K562 (cell line): ENCODE data around the gene KIF9. TPM values are rescaled to one million over a fixed set of nuclear protein-coding genes. Genes with fewer than 3 reads are reported as not detected.

Experiments used
- ATAC-seq: fragments of 200-7000 bp; cut with Tn5 transposase; 3 replicates; pipeline ENCODE4 v1.9.1; 2020; ENCODE audit warnings: moderate library complexity
- BruUV-seq: library from RNA; stranded (reverse); fragments of 400-500 nt; replicated peaks from 2 replicates; lab custom pipeline; 2021; lab: Mats Ljungman, UMichigan
- CTCF ChIA-PET: fragments of 300-600 bp; formaldehyde crosslinking; extraction: SDS; loops from one replicate; lab custom pipeline; 2021; ENCODE audit warnings: low intra/inter-chr PET ratio; lab: Yijun Ruan, JAX
- POLR2A ChIA-PET: fragments of 300-600, 350-650 bp; sonication (Branson Sonifier 250); formaldehyde crosslinking; extraction: SDS; loops from one replicate; lab custom pipeline; 2021; ENCODE audit warnings: antibody characterized with exemption, inconsistent platforms; lab: Yijun Ruan, JAX
- DNase-seq, 4 experiments: peaks; one replicate each; pipeline versions ENCODE4 v3.0.0 to v3.0.0-alpha.2; 2011 to 2018; ENCODE audit warnings: low spot score in 3 of 4, mixed read lengths in 3 of 4; ENCODE audit errors: extremely low read depth in 1 of 4
- FAIRE-seq: peaks from 2 replicates; lab custom pipeline; 2011; peaks lifted over from hg19 to GRCh38; lab: Jason Lieb, UNC
- H2AFZ ChIP-seq: 2 replicates; pipeline ENCODE4 v1.6.0; 2011; ENCODE audit warnings: low read depth, low read length, control low read depth, inconsistent platforms
- H3K27ac ChIP-seq: fragments of 200-600 bp; 3 replicates; pipeline ENCODE4 v1.8.0; 2011; ENCODE audit warnings: low read depth, mild to moderate bottlenecking, control low read depth, inconsistent platforms, low read length, moderate library complexity, mixed read lengths; ENCODE audit errors: extremely low read depth
- H3K27me3 ChIP-seq, 2 experiments: fragments of 300-600 bp in 1 of 2; 2 replicates in 1 of 2; 3 replicates in 1 of 2; pipeline versions ENCODE4 v1.6.0 to v1.8.0; 2011; ENCODE audit warnings: inconsistent platforms in 2 of 2, low read length in 2 of 2, mild to moderate bottlenecking in 1 of 2, mixed read lengths in 1 of 2, moderate library complexity in 1 of 2; ENCODE audit not compliant: control insufficient read depth in 2 of 2, insufficient read depth in 2 of 2
- H3K36me3 ChIP-seq: fragments of 300-600 bp; 3 replicates; pipeline ENCODE4 v1.8.0; 2011; ENCODE audit warnings: mild to moderate bottlenecking, low read length, inconsistent platforms; ENCODE audit not compliant: control insufficient read depth, insufficient read depth
- H3K4me1 ChIP-seq, 2 experiments: fragments of 200-600 bp in 1 of 2; replicated peaks in 1 of 2; 2 replicates in 1 of 2; 3 replicates in 1 of 2; pipeline versions ENCODE4 v1.5.1 to v1.8.0; 2011; ENCODE audit warnings: inconsistent platforms in 2 of 2, low read length in 2 of 2, mild to moderate bottlenecking in 1 of 2, mixed read lengths in 1 of 2, moderate library complexity in 1 of 2; ENCODE audit not compliant: control insufficient read depth in 2 of 2, insufficient read depth in 2 of 2
- H3K4me2 ChIP-seq: 2 replicates; pipeline ENCODE4 v1.6.1; 2011; ENCODE audit warnings: low read length, control low read depth, inconsistent platforms, mixed read lengths; ENCODE audit not compliant: insufficient read depth
- H3K4me3 ChIP-seq: fragments of 200-600 bp; sonication (generic), shearing (Covaris generic); 2 replicates; pipeline ENCODE4 v1.5.1; 2016; ENCODE audit warnings: control low read depth, inconsistent platforms
- H3K79me2 ChIP-seq: fragments of 200-600 bp; 3 replicates; pipeline ENCODE4 v1.8.0; 2011; ENCODE audit warnings: low read length, inconsistent platforms; ENCODE audit not compliant: control insufficient read depth, insufficient read depth
- H3K9ac ChIP-seq, 2 experiments: 2 replicates each; pipeline versions ENCODE4 v1.6.0 to v1.6.1; 2011; ENCODE audit warnings: low read depth in 2 of 2, low read length in 2 of 2, control low read depth in 1 of 2, inconsistent platforms in 1 of 2, mild to moderate bottlenecking in 1 of 2, mixed read lengths in 1 of 2; ENCODE audit not compliant: insufficient read depth in 1 of 2
- H3K9me1 ChIP-seq: one replicate; pipeline ENCODE4 v1.6.0; 2011; ENCODE audit warnings: inconsistent platforms, mild to moderate bottlenecking, low read length, moderate library complexity; ENCODE audit not compliant: control insufficient read depth, insufficient read depth
- H3K9me3 ChIP-seq: replicated peaks from 2 replicates; pipeline ENCODE4 v1.5.1; 2011; ENCODE audit warnings: low read depth, low read length, inconsistent platforms; ENCODE audit not compliant: control insufficient read depth, insufficient read depth
- H4K20me1 ChIP-seq: replicated peaks from 2 replicates; pipeline ENCODE4 v1.6.1; 2011; ENCODE audit warnings: low read length, inconsistent platforms, mixed read lengths; ENCODE audit not compliant: control insufficient read depth, insufficient read depth
- BRD4 ChIP-seq: fragments of 200-600 bp; sonication (generic); IDR thresholded peaks from 2 replicates; pipeline ENCODE4 v1.6.1; 2017; ENCODE audit warnings: inconsistent platforms
- E2F6 ChIP-seq, 2 experiments: IDR thresholded peaks; 2 replicates each; pipeline ENCODE4 v1.6.1; 2011; ENCODE audit warnings: borderline replicate concordance in 1 of 2, control low read depth in 1 of 2, low read depth in 1 of 2, low read length in 1 of 2, mild to moderate bottlenecking in 1 of 2, mixed read lengths in 1 of 2, moderate library complexity in 1 of 2; ENCODE audit not compliant: insufficient read depth in 1 of 2, insufficient read length in 1 of 2, poor library complexity in 1 of 2, severe bottlenecking in 1 of 2; ENCODE audit errors: extremely low read depth in 1 of 2
- FOXK2 ChIP-seq, 2 experiments: fragments of 450-650 bp; IDR thresholded peaks in 1 of 2; conservative IDR thresholded peaks in 1 of 2; 2 replicates each; pipeline ENCODE4 v1.6.1; 2016; ENCODE audit warnings: low read depth in 2 of 2, mild to moderate bottlenecking in 1 of 2
- HMGXB4 ChIP-seq: sonication (generic); formaldehyde crosslinking; IDR thresholded peaks from 2 replicates; pipeline ENCODE4 v1.8.1; 2023; ENCODE audit warnings: mild to moderate bottlenecking, missing genetic modification reagents
- JUND ChIP-seq, 2 experiments: IDR thresholded peaks; 2 replicates in 1 of 2; 3 replicates in 1 of 2; pipeline ENCODE4 v1.6.1; 2011; ENCODE audit warnings: borderline replicate concordance in 2 of 2, low read depth in 2 of 2, low read length in 2 of 2, improper control_type of control experiment in 1 of 2, missing biosample characterization in 1 of 2, missing genetic modification characterization in 1 of 2, missing genetic modification reagents in 1 of 2
- MAFK ChIP-seq: IDR thresholded peaks from 2 replicates; pipeline ENCODE4 v1.6.1; 2011; ENCODE audit warnings: low read length, improper control_type of control experiment
- NR2F6 ChIP-seq: fragments of 450-650 bp; formaldehyde crosslinking; IDR thresholded peaks from 2 replicates; pipeline ENCODE4 v1.4.0; 2020; ENCODE audit warnings: mild to moderate bottlenecking
- TAF7 ChIP-seq: fragments of 450-650 bp; IDR thresholded peaks from 2 replicates; pipeline ENCODE4 v1.6.1; 2016; ENCODE audit warnings: missing genetic modification characterization, missing compliant biosample characterization
- TAL1 ChIP-seq: fragments of 450-650 bp; IDR thresholded peaks from 2 replicates; pipeline ENCODE4 v1.6.1; 2016; ENCODE audit warnings: mild to moderate bottlenecking
- TCF3 ChIP-seq: sonication (generic); formaldehyde crosslinking; IDR thresholded peaks from 2 replicates; pipeline ENCODE4 v1.4.0; 2020; ENCODE audit warnings: mild to moderate bottlenecking, missing genetic modification reagents
- TCF7 ChIP-seq: sonication (generic); IDR thresholded peaks from 2 replicates; pipeline ENCODE4 v1.6.1; 2016; ENCODE audit warnings: antibody characterized with exemption, borderline replicate concordance
- TGIF2 ChIP-seq: sonication (generic); formaldehyde crosslinking; IDR thresholded peaks from 2 replicates; pipeline ENCODE4 v1.8.1; 2022; ENCODE audit warnings: mild to moderate bottlenecking, missing genetic modification reagents, moderate library complexity
- WHSC1 ChIP-seq: IDR thresholded peaks from one replicate; pipeline ENCODE4 v1.6.1; 2012; ENCODE audit warnings: low read length, control low read depth, inconsistent platforms
- ZNF134 ChIP-seq: fragments of 250-450 bp; sonication (Bioruptor Pico); conservative IDR thresholded peaks from 2 replicates; pipeline ENCODE4 v1.4.0; 2020
- ZNF316 ChIP-seq: fragments of 450-650 bp; IDR thresholded peaks from 2 replicates; pipeline ENCODE4 v1.6.1; 2016
- WGBS: fragments of 100-300 bp; shearing (Covaris generic); methylation state at CpG from one replicate; pipeline ENCODE4 v1.1.6; 2016; ENCODE audit warnings: low coverage, mixed read lengths; ENCODE audit not compliant: insufficient coverage; ENCODE audit errors: missing lambda C conversion rate; 5-methylcytosine and 5-hydroxymethylcytosine counted together
- in situ Hi-C: fragments of 300-500 bp; cut with MboI; formaldehyde crosslinking; loops from 4 replicates; pipeline ENCODE4 v1.15.0; 2018; ENCODE audit warnings: inconsistent platforms, mixed read lengths
- intact Hi-C: fragments of 100-400 bp; cut with micrococcal nuclease; formaldehyde crosslinking; loops from 2 replicates; pipeline ENCODE4 v1.14.2; 2022
- polyA plus RNA-seq, 8 experiments: library from polyadenylated mRNA; depleted of rRNA in 4 of 8; stranded (reverse) in 5 of 8; unstranded in 3 of 8; fragments of >200 nt; fragmentation: Nextera tagmentation in 2 of 8; fragmentation: Illumina TruSeq in 1 of 8; extraction: Ambion mirVana in 2 of 8; extraction: Trizol in 1 of 8; gene quantifications; 2 replicates each; pipeline versions ENCODE4 v1.2.1 to v1.2.3, GENCODE V29; 2011 to 2014; ENCODE audit warnings: inconsistent platforms in 1 of 8, missing spikeins in 1 of 8
- total RNA-seq, 7 experiments: library from RNA; depleted of rRNA in 6 of 7; stranded (reverse); fragments of >200 nt in 6 of 7; fragmentation: Illumina TruSeq in 2 of 7; extraction: Trizol in 2 of 7; gene quantifications; 2 replicates each; pipeline versions ENCODE4 v1.2.1 to v1.2.3, GENCODE V29; 2011 to 2021; ENCODE audit warnings: low replicate concordance in 1 of 7
- TF ChIP-seq, protein P1 (sequence below): sonication (generic); IDR thresholded peaks from 2 replicates; pipeline ENCODE4 v1.6.1; 2016

KIF9 gene
- total and polyA plus RNA-seq, 9 of the 15 experiments (the other 6 are each of a cell fraction or from before 2014, with no cell fraction given), result 16.9 to 56.9 (median 25.0) TPM

GRCh38 chr3:47323431-47324277 lies 41.1 kb upstream of the KIF9 start (continued):
- TF ChIP-seq, protein P1, sequence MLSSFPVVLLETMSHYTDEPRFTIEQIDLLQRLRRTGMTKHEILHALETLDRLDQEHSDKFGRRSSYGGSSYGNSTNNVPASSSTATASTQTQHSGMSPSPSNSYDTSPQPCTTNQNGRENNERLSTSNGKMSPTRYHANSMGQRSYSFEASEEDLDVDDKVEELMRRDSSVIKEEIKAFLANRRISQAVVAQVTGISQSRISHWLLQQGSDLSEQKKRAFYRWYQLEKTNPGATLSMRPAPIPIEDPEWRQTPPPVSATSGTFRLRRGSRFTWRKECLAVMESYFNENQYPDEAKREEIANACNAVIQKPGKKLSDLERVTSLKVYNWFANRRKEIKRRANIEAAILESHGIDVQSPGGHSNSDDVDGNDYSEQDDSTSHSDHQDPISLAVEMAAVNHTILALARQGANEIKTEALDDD, result peak; percentile 57
- TF ChIP-seq WHSC1 (no peak), TCF7 (no peak), E2F6 (IDR thresholded peaks at IDR 0.05; ENCODE audit: borderline replicate concordance in 1 of 2, extremely low read depth in 1 of 2, insufficient read depth in 1 of 2, insufficient read length in 1 of 2, low read depth in 1 of 2, low read length in 1 of 2, poor library complexity in 1 of 2, severe bottlenecking in 1 of 2) (no peak), NR2F6 (no peak), MAFK (no peak)

DNA sequence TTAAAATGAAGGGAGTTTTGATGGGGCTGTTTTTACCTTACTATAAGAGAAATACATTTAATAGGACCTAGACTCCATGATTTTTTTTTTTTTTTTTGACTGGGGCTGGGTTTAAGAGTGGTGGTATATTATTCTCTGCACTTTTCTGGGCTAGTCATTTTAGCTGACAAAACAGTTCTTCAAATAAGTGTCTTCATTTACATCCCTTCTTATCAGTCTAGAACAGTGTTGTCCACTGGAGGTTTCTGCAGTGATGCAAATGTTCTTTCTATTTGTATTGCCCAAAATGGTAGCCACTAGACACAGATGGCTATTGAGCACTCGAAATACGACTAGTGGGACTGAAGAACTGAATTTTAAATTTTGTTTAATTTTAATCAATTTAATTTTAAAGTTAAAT lies 37.4 kb upstream of the KIF9 start:
- Histone ChIP-seq H3K27me3 (no peaks in the 10 kb centered on the region), H3K9me3 (no peaks in the 10 kb centered on the region), H3K4me1 (peaks cover 6 to 32% of the 10 kb centered on the region in 2 experiments; a peak in 3 of 5 replicates), H3K4me3 (no peak overlapping the region), H3K36me3 (peaks cover 59% of the 10 kb centered on the region), H2AFZ (no peak overlapping the region), H3K9me1 (peaks cover 4% of the 10 kb centered on the region), H3K9ac (no peak overlapping the region), H3K4me2 (no peak overlapping the region), H3K27ac (no peak overlapping the region), H4K20me1 (peaks cover 6% of the 10 kb centered on the region; the same call in 1 of the 2 replicates), H3K79me2 (peaks cover 23% of the 10 kb centered on the region; the same call in 2 of the 3 replicates)
- WGBS, result 32% methylated on average over 2 of the region's 2 CpGs
- ATAC-seq (no peak), DNase-seq (peak in 2 of 4 experiments; percentile 34 to 46), FAIRE-seq (no peak)
- ChIA-PET CTCF (interaction anchor here (0.6 kb wide), 1 partner anchor 198 kb away, joined by 3 read pairs; no protein-coding TSS in a partner anchor), POLR2A (interaction anchor here (0.7 to 1.7 kb wide), 3 partner anchors 26 to 148 kb away, joined by 3 to 4 read pairs (median 3); no protein-coding TSS in a partner anchor)
- in situ Hi-C loops, result loop anchor here (5.0 kb wide), 2 partner anchors 38 to 68 kb away; partner anchors contain the start of genes KIF9 and KLHL18
- intact Hi-C loops, result loop anchor here (10.0 kb wide), 1 partner anchor 305 kb away; no protein-coding TSS in a partner anchor
- no TSS peak for BruUV-seq
- TF ChIP-seq HMGXB4, result no peak
- peak; percentile 54 for TF ChIP-seq TCF3 (CRISPR knock-in tag)
- TF ChIP-seq JUND (IDR thresholded peaks at IDR 0.05; ENCODE audit: borderline replicate concordance, low read depth, low read length), result no peak
- 0 out of 3 replicates have a peak, but pooled peaks have one; percentile 22 for TF ChIP-seq JUND (tag; IDR thresholded peaks at IDR 0.05; ENCODE audit: borderline replicate concordance, low read depth, low read length)
- TF ChIP-seq TAL1, result peak; percentile 33; the same call in 1 of the 2 replicates
- no peak for TF ChIP-seq TAF7 (tag)
- no peak for TF ChIP-seq TGIF2 (CRISPR knock-in tag)
- TF ChIP-seq ZNF316, result peak; percentile 91
- TF ChIP-seq FOXK2 (conservative IDR thresholded peaks at IDR 0.05 in 1 of 2, IDR thresholded peaks at IDR 0.05 in 1 of 2; ENCODE audit: low read depth in 2 of 2), result no peak
- TF ChIP-seq ZNF134 (CRISPR knock-in tag), result no peak
- TF ChIP-seq BRD4, result no peak
